GM21381 (cell line): Measurements from ENCODE around the gene STON2.
A peak's percentile ranks its signal among the peaks of the same experiment; 100 is the strongest.
"Not testable (repeated sequence)": the region's sequence is repeated elsewhere in the genome, so short reads cannot be mapped to it uniquely, and the experiment has no call there.

Experiments
- ATAC-seq: cut with Tn5 transposase; IDR thresholded peaks from one replicate; pipeline ENCODE4 v1.9.1; 2021; ENCODE audit warnings: mild to moderate bottlenecking, moderate library complexity; ENCODE audit not compliant: unreplicated experiment

Gene STON2, protein sequence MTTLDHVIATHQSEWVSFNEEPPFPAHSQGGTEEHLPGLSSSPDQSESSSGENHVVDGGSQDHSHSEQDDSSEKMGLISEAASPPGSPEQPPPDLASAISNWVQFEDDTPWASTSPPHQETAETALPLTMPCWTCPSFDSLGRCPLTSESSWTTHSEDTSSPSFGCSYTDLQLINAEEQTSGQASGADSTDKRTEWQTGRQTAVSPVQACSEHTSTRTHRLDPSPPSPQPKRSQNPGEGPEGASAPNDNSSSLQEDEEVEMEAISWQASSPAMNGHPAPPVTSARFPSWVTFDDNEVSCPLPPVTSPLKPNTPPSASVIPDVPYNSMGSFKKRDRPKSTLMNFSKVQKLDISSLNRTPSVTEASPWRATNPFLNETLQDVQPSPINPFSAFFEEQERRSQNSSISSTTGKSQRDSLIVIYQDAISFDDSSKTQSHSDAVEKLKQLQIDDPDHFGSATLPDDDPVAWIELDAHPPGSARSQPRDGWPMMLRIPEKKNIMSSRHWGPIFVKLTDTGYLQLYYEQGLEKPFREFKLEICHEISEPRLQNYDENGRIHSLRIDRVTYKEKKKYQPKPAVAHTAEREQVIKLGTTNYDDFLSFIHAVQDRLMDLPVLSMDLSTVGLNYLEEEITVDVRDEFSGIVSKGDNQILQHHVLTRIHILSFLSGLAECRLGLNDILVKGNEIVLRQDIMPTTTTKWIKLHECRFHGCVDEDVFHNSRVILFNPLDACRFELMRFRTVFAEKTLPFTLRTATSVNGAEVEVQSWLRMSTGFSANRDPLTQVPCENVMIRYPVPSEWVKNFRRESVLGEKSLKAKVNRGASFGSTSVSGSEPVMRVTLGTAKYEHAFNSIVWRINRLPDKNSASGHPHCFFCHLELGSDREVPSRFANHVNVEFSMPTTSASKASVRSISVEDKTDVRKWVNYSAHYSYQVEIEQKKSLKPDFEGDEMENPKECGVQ

DNA sequence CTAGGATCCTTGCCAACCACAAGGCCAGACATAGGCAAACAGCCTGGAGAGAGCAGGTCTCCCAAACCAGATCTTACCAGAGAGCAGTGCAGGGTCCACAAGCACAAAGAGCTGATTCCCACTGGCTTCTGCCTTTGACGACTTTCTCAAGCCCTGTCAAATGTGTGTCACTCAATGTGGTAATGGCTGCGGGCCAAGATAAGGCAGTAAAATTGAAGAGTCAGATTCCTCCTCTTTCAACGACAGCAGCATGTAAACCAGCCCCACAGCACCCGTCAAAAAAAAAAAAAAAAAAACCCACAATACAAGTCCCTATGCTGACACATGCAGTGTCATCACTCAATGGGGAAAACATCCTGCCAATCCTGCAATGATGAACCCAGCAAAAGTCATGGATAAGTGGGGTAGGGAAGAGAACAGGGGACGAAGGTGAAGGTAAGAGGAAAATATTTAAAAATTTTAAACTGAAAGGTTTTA lies at the start of gene STON2:
STON2 (minus strand) TSS at position 123 of the 477 bp plus-strand sequence. CDS start 1,942 bp downstream, outside the sequence.
- no peak for ATAC-seq

DNA sequence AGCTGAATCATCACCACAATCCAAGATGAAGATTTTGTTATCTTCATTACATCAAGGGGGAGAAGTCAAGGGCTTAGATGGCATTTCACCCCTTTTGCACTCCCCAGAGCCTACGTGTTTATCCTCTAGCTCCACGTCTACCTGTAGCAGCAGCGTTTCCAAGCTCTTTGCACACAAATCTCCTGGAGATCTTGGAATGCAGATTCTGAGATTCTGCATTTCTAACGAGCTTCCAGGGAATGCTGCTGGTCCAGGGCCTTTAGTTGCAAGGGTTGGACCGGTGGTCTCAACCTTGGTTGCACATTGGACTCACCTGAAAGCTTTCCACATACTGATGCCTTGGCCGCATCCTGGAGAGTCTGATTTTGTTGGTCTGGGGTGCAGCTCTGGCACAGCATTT lies 49.5 kb upstream of the STON2 start:
- no peak for ATAC-seq

DNA sequence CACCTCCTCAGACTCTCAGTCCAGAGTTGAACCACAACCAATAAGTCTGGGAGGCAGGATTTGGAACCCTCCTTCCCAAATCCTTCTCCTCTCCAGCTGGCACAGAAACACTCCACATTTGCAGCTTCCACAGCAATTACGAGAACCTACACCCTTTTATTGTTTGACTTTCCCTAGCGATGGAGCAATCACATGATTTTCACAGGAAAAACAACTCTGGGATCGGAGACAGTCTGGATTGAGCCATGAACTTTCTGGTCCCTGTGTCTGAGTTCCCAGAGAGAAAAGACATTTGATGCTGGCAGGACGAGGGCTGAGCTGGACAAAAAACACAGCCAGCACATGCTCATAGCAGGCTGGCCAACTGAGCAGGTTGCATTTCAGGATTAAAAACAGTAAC lies 49.0 kb upstream of the STON2 start:
- no peak for ATAC-seq

DNA sequence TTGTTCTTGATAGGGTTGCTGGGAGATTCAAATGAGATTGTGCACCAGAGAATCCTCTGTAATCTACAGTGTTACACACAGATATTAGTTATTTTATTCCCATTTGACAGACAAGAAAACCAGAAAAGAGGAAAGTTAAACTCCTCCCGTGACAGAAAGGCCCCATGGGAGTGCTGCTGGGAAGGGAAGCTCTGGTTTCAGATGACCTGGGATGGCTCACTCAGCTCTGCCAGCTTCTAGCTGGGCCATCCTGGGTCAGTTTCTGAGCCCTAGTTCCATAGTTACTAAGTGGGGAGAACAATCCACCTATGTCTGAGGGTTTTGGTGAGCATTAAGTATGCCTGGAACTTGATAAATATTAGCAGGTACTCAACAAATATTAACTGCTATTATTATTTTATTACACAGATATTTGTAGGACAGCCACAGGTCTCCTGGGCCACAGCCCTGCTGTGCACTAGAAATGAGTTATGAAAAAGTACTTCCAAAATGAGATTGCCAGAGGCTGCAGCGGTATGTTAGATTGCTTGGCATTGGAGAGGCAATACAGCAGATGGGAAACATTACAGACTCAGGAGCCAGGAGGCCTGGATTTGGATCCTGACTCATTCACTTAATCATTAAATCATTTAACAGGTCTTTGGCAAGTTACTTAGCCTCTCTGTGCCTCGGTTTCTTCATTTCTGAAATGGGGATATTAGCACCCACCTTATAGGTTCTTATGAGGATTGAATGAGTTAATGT lies 47.1 kb upstream of the STON2 start:
- no peak for ATAC-seq

DNA sequence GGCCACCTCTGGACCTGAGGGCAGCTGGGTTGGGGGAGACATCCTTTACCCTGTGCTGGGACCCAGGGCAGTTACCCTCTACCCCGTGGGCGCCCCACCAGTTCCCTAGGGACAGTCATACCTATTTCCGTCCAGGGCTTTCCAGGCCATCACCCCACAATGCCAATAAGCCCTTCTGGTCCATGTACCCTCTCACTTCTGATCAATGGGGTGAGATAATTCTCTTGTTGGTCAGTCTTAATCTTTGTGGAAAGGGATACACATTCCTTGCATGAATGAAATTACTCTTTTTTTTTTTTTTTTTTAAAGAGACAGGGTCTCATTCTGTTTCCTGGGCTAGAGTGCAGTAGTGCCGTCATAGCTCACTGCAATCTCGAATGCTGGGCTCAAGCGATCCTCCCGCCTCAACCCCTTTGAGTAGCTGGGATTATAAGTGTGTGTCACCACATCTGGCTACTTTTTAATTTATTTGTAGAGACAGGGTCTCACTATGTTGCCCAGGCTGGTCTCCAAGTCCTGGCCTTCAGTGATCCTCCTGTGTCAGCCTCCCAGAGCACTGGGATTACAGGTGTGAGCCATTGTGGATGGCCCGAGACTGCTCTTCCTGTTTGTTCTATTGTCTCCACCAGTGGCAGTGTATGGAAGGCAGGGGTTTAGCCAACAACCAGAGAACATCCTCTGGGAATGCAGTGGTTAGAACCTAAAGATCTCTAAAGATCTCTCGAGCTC lies 46.3 kb upstream of the STON2 start:
- ATAC-seq: no peak

DNA sequence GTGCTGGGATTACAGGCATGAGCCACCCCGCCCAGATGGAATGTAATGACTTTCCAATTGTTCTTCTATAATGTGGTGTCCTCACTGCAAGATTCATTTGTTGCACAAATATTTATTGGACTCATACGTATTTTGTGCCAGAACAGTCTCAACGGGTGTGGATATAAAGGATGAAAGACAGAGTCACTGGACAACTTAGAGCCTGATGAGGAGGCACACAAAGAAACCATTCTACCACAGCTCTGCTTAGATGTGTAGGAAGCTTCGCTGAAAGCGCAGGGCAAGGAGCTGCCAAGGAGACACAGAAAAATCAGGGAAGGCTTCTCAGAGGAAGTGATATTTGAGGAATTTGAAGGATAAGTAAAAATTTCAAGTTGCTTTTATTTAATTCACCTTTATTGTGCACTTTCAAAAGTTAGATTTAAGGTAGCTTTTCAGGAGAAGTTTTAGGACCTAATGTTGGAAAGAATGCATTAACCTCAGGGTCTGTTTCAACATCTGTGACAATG lies 41.6 kb upstream of the STON2 start:
- ATAC-seq: no peak

DNA sequence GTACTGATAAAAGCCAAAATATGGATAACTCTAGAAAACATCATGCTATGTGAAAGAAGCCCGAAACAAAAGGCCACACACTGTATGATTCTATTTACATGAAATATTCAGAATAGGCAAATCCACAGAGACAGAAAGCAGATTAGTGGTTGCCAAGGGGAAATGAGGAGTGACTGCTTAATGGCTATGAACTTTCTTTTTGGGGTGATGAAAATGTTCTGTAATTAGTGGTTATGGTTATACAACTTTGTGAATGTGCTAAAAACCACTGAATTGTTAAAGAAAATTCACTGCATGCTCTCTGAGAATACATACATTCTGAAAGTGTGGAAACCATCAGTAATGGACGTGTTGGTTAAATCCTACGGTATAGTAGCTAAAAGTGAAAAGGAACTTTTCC lies 39.9 kb upstream of the STON2 start:
- ATAC-seq: no peak

DNA sequence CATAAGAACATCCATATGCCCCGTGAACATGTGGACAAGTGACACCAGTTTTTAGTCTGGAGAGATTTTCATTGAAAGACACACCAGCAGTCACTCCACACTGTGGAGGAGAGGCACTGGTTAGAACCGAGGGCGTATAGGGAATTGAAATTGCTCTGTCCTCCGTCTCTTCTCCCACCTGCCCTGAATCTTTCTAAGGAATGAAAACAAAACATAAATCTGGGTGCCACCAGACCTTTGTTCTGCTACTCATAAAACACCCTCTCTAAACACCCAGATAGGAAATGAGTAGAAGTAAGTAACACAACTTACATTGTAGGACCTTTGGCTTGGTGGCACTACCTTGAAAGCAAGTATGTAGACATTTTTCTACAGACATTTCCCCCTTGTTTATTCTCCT lies 37.1 kb upstream of the STON2 start:
- no peak for ATAC-seq

DNA sequence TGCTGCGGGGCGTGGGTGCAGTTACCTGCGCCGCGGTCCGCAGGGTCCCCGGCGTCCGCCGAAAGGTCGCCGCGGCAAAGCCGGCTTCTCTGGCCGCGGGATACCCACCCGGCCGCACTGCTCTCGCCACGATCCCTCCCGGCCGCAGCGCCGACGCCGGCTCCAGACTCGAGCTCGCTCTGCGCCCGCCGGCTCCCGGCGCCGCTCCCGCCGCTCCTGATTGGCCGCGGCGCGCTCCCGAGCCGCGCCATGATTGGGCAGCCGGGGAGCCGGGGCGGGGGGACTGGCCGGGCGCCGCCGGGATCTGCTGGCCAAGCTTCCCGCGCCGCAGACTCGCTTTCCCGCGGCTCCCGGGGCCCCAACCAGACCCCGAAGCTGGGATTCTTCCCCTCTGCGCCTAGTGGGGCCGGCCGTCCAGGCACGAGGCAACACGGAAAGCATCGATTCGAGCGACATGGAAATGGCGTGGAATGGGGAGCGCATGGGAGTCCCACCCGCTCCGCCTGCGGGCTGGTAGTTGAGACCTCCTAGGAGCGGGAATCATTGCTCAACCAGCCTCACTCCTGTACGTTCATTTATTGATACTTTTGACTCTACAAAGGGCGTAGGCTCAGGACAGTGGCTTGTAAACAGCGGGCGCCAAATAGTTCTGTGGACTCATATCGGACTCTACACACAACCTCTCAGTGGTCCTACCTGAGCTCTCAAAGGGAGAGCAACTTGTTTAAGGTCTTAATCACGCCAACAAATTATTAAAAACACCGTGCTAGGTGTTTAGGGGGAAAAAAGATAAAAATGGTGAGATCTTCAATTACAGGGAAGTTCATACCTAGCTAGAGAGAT lies 36.4 kb upstream of the STON2 start:
- peak; percentile 91 for ATAC-seq

DNA sequence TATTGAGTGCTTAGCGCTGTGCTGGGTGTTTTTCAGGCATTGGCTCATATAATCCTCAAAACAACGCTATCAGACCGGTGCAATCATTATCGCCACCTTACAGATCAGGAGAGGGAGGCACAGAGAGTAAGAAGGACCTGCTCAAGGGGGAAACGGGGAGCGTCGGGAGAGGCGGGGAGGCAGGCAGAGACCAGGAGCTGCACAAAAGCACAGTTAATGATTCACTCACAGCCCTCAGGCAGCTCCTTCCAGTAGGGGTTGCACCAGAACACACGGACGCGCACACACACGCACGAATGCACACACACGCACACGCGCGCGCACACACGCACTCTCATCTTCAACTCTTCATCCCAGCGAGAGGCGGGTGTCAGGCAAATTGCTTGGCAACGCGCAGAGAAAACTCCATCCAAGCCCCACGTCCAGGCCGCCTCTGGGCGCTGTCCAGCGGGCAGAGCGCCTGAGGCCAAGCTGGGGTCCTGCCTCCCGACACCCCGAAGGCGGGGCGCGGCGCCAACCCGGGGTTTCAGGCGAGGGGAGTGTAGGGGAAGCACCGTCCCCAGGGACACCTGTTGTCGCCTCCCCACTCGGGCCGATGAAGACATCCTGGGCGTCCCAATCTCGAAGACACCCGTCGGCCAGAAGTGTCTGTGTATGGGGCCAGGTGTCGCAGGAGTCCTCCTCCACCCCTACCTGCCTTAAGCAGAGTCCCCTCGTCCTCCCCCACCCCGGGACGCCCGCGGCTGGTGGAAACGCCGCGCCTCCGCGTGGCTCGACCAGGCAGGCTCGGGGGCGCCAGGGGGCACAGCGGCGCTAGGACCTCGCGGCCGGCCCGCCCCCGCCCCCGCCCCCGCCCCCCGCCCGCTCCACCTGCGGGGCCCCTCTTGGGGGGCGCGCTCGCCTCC lies 35.5 kb upstream of the STON2 start:
- peak; percentile 36 for ATAC-seq

DNA sequence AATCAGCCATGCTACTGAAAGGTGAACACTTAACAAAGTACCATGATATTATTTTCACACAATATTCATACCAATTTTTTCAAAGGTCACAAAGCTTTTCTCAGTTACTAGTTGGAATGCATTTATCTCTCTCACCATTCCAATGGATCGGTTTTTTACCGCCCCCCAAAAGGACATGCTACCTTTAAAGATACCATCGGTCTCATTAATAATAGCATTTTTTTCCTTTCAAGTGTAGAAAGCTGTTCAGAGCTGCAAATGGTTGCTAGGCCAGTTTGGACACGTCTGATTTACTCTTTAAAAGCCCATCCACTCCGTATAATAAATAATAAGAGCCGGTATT lies 34.9 kb upstream of the STON2 start:
- ATAC-seq: no peak

DNA sequence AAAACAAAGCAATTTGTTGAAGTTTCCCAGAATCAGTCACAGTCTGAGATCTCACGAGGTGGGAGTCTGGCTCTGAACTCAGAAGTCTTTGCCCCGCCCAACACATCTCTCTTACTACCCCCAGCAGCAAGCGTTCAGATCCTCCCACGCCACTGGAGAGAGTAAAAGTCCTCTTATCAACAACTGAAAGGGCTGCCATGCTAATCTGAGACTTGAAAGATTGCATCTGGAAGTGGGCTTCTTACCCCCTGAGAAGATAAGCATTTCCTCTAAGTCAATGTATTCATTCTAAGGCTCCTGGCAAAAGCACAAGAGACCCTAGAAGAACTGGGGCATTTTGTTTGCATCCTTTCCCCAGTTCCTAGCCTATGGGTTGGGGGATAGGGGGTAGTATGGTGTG lies 34.1 kb upstream of the STON2 start:
- ATAC-seq: no peak

DNA sequence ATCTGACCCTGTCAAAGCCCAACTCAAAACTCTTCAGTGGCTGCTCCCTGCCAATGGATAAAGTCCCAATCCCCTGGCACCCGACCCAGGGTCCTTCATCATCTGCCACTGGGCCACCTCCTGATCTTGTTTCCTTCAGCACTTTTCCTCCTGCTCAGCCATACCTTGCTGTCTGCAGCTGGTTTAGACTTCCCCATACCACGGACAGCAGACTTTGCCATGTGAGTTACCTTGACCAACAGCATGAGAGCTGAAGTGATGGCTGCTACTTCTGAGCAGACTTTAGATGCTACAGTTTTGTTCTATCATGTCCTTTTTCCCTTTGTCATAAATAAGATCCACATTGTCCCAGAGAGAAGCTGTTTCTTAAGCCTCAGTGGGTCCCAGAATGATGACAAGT lies 33.3 kb upstream of the STON2 start:
- no peak for ATAC-seq

DNA sequence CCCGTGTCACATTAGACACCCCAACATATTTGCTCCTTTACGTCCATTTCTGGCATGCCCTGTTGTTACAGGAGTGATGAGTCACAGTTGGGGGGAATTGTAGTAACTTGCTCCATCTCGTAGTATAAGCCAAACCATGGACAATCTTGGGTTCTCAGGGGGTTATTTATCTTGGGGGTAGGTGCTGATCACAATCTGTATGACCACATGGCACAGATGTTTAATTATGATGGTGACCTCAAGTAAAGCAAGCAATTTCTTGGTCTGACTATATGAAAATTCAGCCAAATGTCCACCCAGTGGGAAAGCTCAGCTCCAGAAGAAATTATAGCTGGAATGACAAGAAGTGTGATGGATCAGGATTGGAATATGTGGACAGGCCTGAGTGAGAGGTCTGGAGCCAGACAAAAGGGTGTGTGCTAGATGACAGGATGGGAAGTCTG lies 32.1 kb upstream of the STON2 start:
- ATAC-seq: no peak

DNA sequence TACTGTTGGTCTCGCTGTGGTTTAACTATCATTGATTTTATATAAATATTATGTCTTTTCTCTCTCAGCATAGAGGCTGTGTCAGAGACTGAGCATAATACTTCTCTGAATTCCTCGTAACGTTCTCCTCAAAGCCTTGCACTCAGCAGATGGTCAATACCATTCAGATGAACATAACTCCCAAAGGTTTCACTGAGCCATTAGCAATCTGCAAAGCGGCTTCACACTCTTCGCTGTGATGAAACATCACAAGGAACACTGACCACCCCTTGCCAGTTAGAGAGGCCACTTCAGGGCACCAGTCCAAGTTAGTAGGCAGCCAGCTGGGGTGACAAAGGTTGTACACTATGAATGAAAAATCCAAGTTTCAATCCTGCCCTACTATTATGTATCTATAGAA lies 30.1 kb upstream of the STON2 start:
- no peak for ATAC-seq

DNA sequence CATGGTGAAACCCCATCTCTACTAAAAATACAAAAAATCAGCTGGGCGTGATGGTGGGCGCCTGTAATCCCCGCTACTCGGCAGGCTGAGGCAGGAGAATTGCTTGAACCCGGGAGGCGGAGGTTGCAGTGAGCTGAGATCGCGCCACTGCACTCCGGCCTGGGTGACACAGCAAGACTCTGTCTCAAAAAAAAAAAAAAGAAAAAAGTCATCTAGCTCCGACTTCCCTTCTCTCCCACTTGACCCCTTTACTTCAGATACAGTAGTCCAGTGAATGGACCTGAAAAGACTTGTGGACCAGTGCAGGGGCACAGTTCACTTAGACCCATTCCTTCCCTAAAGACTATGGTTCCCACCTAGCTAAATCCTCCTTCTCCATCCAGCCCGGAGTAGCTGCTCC lies 29.6 kb upstream of the STON2 start:
- not testable (repeated sequence) for ATAC-seq

DNA sequence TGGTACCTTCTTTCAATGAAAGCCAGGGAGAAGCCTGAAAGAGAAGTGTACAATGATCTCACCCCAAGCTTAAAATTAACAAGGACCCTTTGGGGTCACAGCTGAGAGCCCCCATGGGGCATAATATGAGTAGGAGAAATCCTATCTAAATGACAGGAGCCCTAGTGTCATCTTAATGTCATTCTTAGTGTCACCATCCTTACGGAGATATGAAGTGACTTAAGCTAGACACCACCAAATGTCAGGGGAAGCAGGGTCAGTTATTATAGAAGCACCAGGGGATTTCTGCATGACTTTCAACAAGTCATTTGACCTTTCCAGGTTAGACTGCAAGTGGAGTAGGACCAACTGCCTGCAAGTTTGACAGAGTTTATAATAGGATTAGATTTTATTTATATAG lies 28.9 kb upstream of the STON2 start:
- ATAC-seq: no peak

DNA sequence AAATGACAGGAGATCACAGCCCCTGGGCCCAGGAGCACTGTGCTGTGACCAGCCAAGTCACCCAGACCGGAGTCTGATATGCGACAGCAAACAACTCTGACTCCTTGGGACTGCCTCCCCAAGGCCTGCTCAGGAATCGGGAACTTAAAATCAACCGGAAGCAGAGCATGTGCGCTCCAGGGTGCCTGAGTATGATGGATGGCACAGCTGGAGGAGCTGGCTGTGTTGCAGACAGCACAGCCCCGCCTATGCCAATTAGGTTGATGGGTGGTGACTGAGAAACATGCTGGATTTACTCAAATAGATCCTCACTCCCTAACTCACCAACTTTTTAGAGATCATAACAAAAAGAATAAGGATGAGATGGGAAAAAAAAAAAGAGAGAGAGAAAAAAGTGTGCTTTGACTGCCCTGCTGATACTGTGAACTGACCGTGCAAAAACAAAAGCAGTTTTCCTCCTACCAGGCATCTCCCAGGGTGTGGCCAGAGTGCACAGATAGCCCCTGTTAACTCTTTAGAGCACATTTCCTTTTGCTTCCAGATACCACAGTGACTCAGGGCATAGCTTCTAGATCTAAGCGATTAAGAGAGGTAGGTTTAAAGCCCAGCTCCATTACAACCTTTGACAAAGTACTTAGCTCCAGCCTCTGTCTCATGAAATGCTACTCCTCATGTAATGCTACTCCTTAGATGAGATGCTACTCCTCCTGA lies 27.4 kb upstream of the STON2 start:
- ATAC-seq: no peak
